Astrocyte (in vitro differentiated cells and primary cell): ENCODE data around the gene RAPSN. TPM values are rescaled to one million over a fixed set of nuclear protein-coding genes. Genes with fewer than 3 reads are reported as not detected.

Source experiments
- DNase-seq: peaks from one replicate; pipeline ENCODE4 v3.0.0-alpha.2; 2010; ENCODE audit warnings: low read depth
- FAIRE-seq: peaks from 2 replicates; lab custom pipeline; 2011; peaks lifted over from hg19 to GRCh38; lab: Jason Lieb, UNC
- H2AFZ ChIP-seq: 2 replicates; pipeline ENCODE4 v1.6.0; 2012; ENCODE audit warnings: low read depth, low read length, inconsistent platforms
- H3K27ac ChIP-seq: 2 replicates; pipeline ENCODE4 v1.5.1; 2011; ENCODE audit warnings: low read depth, low read length, inconsistent platforms
- H3K27me3 ChIP-seq: 2 replicates; pipeline ENCODE4 v1.6.0; 2011; ENCODE audit warnings: low read length, inconsistent platforms; ENCODE audit not compliant: insufficient read depth
- H3K36me3 ChIP-seq: 2 replicates; pipeline ENCODE4 v1.5.1; 2011; ENCODE audit warnings: low read length, inconsistent platforms; ENCODE audit not compliant: insufficient read depth
- H3K4me1 ChIP-seq: 2 replicates; pipeline ENCODE4 v1.5.1; 2011; ENCODE audit warnings: low read length, inconsistent platforms; ENCODE audit not compliant: insufficient read depth
- H3K4me2 ChIP-seq: 2 replicates; pipeline ENCODE4 v1.6.0; 2012; ENCODE audit warnings: low read length, inconsistent platforms
- H3K4me3 ChIP-seq: 2 replicates; pipeline ENCODE4 v1.5.1; 2011; ENCODE audit warnings: low read depth, mild to moderate bottlenecking, low read length, inconsistent platforms; ENCODE audit not compliant: insufficient read depth
- H3K79me2 ChIP-seq: 2 replicates; pipeline ENCODE4 v1.6.0; 2012; ENCODE audit warnings: mild to moderate bottlenecking, low read length, inconsistent platforms; ENCODE audit not compliant: insufficient read depth
- H3K9ac ChIP-seq: 2 replicates; pipeline ENCODE4 v1.6.0; 2012; ENCODE audit warnings: mild to moderate bottlenecking, low read length, inconsistent platforms
- H3K9me3 ChIP-seq: 2 replicates; pipeline ENCODE4 v1.5.1; 2012; ENCODE audit warnings: low read depth, mild to moderate bottlenecking, low read length, inconsistent platforms; ENCODE audit not compliant: insufficient read depth
- H4K20me1 ChIP-seq: 2 replicates; pipeline ENCODE4 v1.6.0; 2012; ENCODE audit warnings: low read length, inconsistent platforms; ENCODE audit not compliant: insufficient read depth
- H3K27ac Mint-ChIP-seq: one replicate; pipeline ENCODE4 v1.8.0; 2021; ENCODE audit warnings: mild to moderate bottlenecking, mixed read lengths; ENCODE audit not compliant: unreplicated experiment
- H3K27me3 Mint-ChIP-seq: one replicate; pipeline ENCODE4 v1.8.0; 2021; ENCODE audit warnings: low read depth, mixed read lengths; ENCODE audit not compliant: unreplicated experiment
- H3K36me3 Mint-ChIP-seq: one replicate; pipeline ENCODE4 v1.8.0; 2021; ENCODE audit warnings: low read depth, mixed read lengths; ENCODE audit not compliant: unreplicated experiment
- H3K4me1 Mint-ChIP-seq: one replicate; pipeline ENCODE4 v1.8.0; 2021; ENCODE audit warnings: low read depth, mixed read lengths; ENCODE audit not compliant: unreplicated experiment
- H3K4me3 Mint-ChIP-seq: one replicate; pipeline ENCODE4 v1.8.0; 2021; ENCODE audit warnings: mild to moderate bottlenecking, moderate library complexity, mixed read lengths; ENCODE audit not compliant: unreplicated experiment
- H3K9me3 Mint-ChIP-seq: one replicate; pipeline ENCODE4 v1.8.0; 2021; ENCODE audit warnings: mild to moderate bottlenecking, mixed read lengths; ENCODE audit not compliant: unreplicated experiment
- EZH2 ChIP-seq: IDR thresholded peaks from 2 replicates; pipeline ENCODE4 v1.6.1; 2012; ENCODE audit warnings: mild to moderate bottlenecking, low read length, inconsistent platforms; ENCODE audit not compliant: insufficient read depth
- total RNA-seq: library from RNA; stranded (reverse); gene quantifications from 2 replicates; pipeline ENCODE4 v1.2.1, GENCODE V29; 2021
- TF ChIP-seq, protein P1 (sequence below): IDR thresholded peaks from 2 replicates; pipeline ENCODE4 v1.5.1; 2011; ENCODE audit warnings: low read depth, mild to moderate bottlenecking, inconsistent platforms, low read length, moderate library complexity; ENCODE audit not compliant: insufficient read depth

The RAPSN gene
- total RNA-seq, 1 donor from 2014 or later: 0.86 TPM

DNA sequence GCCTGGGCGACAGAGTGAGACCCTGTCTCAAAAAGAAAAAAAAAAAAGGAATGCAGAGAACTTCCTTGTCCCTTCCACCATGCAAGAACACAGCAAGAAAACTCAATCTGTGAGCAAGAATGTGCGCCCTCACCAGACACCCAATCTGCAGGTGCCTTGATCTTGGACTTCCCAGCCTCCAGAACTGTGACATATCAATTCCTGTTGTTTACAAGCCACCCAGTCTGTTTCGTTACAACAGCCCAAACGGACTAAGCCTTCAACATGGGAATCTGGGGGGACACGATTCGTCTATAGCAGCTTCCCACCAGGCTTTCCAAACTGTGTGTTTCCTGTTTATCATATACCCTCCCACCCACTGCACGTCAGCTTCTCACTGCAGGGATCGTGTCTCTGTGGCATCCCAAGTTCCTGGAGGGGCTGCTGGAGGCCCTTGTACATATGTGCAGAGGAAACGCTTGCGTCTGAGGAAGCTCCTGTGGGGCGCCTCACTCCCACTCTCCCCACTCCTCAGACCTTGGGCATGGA, 11.7 kb downstream of the RAPSN start:
- no peaks in the 10 kb centered on the region for H3K27me3 Mint-ChIP-seq

DNA sequence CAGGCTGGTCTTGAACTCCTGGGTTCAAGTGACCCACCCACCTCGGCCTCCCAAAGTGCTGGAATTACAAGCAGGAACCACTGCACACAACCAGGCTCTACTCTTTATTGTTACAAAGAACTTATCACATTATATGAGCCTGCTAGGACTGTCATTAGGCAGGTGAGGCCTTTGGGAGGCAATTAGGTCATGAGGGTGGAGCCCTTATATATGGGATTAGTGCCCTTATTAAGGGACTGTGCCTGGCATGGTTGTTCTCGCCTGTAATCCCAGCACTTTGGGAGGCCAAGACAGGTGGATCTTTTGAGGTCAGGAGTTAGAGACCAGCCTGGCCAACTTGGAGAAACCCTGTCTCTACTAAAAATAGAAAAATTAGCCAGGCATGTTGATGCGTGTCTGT, 12.2 kb downstream of the RAPSN start:
- H3K27ac ChIP-seq: no peak overlapping the region
- Mint-ChIP-seq H3K4me3 (no peak overlapping the region), H3K27ac (no peak overlapping the region), H3K36me3 (peaks cover 5% of the 10 kb centered on the region), H3K4me1 (no peaks in the 10 kb centered on the region), H3K9me3 (no peaks in the 10 kb centered on the region), H3K27me3 (no peaks in the 10 kb centered on the region)
- no peak overlapping the region for H3K9ac ChIP-seq
- H3K4me1 ChIP-seq: peaks cover 5% of the 10 kb centered on the region
- no peak overlapping the region for H2AFZ ChIP-seq
- no peak for TF ChIP-seq EZH2
- TF ChIP-seq, protein P1, sequence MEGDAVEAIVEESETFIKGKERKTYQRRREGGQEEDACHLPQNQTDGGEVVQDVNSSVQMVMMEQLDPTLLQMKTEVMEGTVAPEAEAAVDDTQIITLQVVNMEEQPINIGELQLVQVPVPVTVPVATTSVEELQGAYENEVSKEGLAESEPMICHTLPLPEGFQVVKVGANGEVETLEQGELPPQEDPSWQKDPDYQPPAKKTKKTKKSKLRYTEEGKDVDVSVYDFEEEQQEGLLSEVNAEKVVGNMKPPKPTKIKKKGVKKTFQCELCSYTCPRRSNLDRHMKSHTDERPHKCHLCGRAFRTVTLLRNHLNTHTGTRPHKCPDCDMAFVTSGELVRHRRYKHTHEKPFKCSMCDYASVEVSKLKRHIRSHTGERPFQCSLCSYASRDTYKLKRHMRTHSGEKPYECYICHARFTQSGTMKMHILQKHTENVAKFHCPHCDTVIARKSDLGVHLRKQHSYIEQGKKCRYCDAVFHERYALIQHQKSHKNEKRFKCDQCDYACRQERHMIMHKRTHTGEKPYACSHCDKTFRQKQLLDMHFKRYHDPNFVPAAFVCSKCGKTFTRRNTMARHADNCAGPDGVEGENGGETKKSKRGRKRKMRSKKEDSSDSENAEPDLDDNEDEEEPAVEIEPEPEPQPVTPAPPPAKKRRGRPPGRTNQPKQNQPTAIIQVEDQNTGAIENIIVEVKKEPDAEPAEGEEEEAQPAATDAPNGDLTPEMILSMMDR: no peak
- H3K4me3 ChIP-seq: no peak overlapping the region
- no peaks in the 10 kb centered on the region for H3K9me3 ChIP-seq
- H3K79me2 ChIP-seq: no peaks in the 10 kb centered on the region
- FAIRE-seq (no peak), DNase-seq (no peak)
- H3K4me2 ChIP-seq: no peak overlapping the region
- no peaks in the 10 kb centered on the region for H3K36me3 ChIP-seq
- H4K20me1 ChIP-seq: no peaks in the 10 kb centered on the region
- H3K27me3 ChIP-seq: no peaks in the 10 kb centered on the region

More for the DNA sequence above, 11.7 kb downstream of the RAPSN start:
- Histone ChIP-seq H4K20me1 (no peaks in the 10 kb centered on the region), H3K9me3 (no peaks in the 10 kb centered on the region), H2AFZ (no peak overlapping the region), H3K36me3 (no peaks in the 10 kb centered on the region), H3K27ac (no peak overlapping the region), H3K79me2 (no peaks in the 10 kb centered on the region), H3K4me1 (peaks cover 5% of the 10 kb centered on the region), H3K9ac (no peak overlapping the region), H3K4me2 (no peak overlapping the region), H3K4me3 (no peak overlapping the region), H3K27me3 (no peaks in the 10 kb centered on the region)
- no peaks in the 10 kb centered on the region for H3K4me1 Mint-ChIP-seq
- DNase-seq (no peak), FAIRE-seq (no peak)
- H3K36me3 Mint-ChIP-seq: peaks cover 5% of the 10 kb centered on the region
- no peak overlapping the region for H3K27ac Mint-ChIP-seq
- no peaks in the 10 kb centered on the region for H3K9me3 Mint-ChIP-seq
- no peak overlapping the region for H3K4me3 Mint-ChIP-seq
- no peak for TF ChIP-seq EZH2
- TF ChIP-seq, protein P1: no peak

DNA sequence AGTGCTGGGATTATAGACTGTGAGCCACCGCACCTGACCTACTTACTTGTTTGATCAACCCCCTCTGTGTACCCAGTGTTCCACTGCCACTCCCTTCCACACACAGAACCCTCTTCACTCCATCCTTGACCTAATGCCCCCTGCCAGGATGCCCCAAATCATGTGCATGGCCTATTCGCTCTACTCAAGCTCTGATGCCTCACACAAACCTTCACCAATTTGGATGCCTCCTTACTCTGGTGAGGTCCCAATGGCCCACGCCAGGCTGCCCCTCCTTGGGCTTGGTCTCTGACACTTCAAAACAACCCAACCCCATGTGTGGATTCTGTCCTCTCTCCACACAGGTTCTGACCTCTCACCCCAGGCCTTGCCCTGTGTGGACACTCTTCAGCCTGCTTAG, 13.2 kb downstream of the RAPSN start:
- Mint-ChIP-seq H3K4me3 (peak overlapping the region; percentile 27), H3K27me3 (no peaks in the 10 kb centered on the region), H3K36me3 (peaks cover 5% of the 10 kb centered on the region), H3K4me1 (no peaks in the 10 kb centered on the region), H3K9me3 (no peaks in the 10 kb centered on the region), H3K27ac (no peak overlapping the region)
- Histone ChIP-seq H3K4me2 (no peak overlapping the region), H2AFZ (no peak overlapping the region), H3K36me3 (no peaks in the 10 kb centered on the region), H3K4me3 (no peak overlapping the region), H3K4me1 (peaks cover 5% of the 10 kb centered on the region), H3K27ac (no peak overlapping the region), H3K9me3 (no peaks in the 10 kb centered on the region), H4K20me1 (no peaks in the 10 kb centered on the region), H3K27me3 (no peaks in the 10 kb centered on the region), H3K79me2 (no peaks in the 10 kb centered on the region), H3K9ac (no peak overlapping the region)
- TF ChIP-seq, protein P1: no peak
- no peak for TF ChIP-seq EZH2
- FAIRE-seq (no peak), DNase-seq (no peak)
